ENCODE results near the gene IDI1.

The IDI1 gene

DNA sequence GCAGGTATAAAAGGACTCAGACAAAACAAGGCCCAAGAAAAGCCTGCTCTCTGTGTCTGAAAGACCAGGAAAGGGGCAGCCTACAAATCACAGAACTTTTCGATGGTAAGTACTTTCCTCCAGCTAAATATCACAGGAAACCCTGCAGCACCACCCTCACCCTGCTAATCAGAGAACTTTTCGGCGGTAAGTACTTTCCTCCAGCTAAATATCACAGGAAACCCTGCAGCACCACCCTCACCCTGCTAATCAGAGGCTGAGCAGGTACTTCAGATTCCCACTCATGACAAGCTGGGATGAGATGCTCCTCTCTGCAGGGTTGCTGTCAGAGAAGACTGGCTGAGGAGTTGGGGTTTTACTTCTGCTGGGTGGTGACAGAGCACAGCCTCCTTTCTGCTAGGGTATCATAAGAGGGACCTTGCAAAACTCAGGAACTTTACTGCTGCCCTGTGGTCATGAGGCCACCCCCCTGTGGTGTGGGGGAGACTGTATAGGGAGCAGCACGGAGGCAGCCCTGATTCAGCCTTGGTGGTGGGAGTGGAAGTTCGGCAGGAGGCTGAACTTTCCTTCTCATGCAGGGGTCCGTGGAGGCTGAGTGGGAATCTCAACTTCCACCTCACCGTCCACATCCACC is 14.4 kb upstream of the IDI1 start:
- TF ChIP-seq, protein P1, sequence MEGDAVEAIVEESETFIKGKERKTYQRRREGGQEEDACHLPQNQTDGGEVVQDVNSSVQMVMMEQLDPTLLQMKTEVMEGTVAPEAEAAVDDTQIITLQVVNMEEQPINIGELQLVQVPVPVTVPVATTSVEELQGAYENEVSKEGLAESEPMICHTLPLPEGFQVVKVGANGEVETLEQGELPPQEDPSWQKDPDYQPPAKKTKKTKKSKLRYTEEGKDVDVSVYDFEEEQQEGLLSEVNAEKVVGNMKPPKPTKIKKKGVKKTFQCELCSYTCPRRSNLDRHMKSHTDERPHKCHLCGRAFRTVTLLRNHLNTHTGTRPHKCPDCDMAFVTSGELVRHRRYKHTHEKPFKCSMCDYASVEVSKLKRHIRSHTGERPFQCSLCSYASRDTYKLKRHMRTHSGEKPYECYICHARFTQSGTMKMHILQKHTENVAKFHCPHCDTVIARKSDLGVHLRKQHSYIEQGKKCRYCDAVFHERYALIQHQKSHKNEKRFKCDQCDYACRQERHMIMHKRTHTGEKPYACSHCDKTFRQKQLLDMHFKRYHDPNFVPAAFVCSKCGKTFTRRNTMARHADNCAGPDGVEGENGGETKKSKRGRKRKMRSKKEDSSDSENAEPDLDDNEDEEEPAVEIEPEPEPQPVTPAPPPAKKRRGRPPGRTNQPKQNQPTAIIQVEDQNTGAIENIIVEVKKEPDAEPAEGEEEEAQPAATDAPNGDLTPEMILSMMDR (IDR thresholded peaks at IDR 0.05; ENCODE audit: low read depth, low read length, missing control alignments), result no peak
- H3K4me3 ChIP-seq (replicated peaks; ENCODE audit: low read depth, low read length), result no peak overlapping the region
- DNase-seq (ENCODE audit: extremely low read depth, low read depth), result no peak

DNA sequence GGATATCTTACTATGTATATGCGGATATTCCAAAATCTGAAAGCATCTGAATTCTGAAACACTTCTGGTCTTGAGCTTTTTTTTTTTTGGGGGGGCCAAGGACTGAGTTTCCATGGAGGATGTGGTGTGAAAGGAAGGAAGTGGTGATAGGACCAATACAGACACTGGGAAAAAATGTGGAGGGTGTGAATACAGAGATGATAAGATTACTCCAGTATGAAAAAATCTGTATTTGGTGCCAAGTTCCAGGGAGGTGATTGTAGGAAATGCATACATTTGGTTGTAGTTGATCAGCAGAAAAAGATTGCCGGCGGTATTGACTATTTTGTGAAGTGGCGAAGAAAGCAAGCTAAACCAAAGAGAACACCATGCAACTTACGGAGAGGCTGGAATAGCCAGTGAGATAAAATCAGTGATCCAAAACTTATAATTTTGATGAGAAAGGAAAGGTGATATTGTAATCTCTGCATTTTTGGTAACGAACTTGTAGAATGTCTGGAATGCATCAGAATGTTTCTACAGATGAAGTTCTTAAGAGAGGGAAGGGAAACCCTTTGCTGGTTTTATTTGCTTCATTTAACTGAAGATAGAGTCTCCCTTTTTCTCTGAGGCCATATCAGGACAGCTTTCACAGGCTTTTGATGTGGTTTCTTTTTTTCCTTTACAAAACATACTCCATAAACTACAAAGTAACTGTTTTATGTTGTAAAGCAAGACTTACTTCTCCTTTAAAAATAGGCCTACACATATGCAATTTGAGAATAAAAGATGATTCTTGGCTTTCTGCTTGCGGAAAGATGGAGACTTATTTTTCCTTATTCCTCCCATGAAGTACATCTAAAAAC is 13.2 kb upstream of the IDI1 start:
- TF ChIP-seq, protein P1 (IDR thresholded peaks at IDR 0.05; ENCODE audit: low read depth, low read length, missing control alignments), result no peak
- DNase-seq (ENCODE audit: extremely low read depth, low read depth), result no peak
- no peak overlapping the region for H3K4me3 ChIP-seq (replicated peaks; ENCODE audit: low read depth, low read length)

DNA sequence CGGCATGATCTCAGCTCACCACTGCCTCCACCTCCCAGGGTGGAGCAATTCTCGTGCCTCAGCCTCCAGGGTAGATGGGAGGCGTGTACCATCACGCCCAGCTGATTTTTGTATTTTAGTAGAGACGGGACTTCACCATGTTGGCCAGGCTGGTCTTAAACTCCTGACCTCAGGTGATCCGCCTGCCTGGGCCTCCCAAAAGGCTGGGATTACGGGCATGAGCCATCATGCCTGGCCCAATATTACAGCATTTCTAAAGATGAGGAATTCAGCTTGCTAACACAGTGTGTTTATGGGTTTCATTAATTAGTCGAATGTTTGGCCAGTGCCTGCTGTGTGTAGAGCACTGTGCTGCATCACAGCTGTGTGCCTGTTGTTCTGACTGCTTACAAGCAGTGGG is 11.0 kb upstream of the IDI1 start:
- DNase-seq (ENCODE audit: extremely low read depth, low read depth), result no peak
- no peak overlapping the region for H3K4me3 ChIP-seq (replicated peaks; ENCODE audit: low read depth, low read length)
- TF ChIP-seq, protein P1 (IDR thresholded peaks at IDR 0.05; ENCODE audit: low read depth, low read length, missing control alignments), result no peak

DNA sequence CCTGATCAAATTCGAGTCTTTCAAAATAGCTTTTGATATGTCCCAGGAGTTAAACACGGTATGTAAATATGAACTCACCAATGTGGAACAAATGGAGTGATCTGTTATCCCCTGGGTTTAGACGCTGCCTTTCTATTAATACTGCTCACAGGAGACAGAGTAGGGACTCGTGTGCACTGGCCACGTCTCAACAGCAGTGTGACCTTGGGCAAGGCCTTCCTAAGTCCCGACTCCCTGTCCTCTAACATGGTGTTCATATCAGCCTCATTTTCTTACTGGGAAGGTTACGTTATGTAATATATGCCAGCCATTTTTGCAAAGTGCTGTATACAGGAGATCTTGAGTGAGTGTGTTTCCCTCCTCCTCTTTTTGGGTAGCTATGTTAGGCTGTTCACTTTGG is 9.1 kb upstream of the IDI1 start:
- TF ChIP-seq, protein P1 (IDR thresholded peaks at IDR 0.05; ENCODE audit: low read depth, low read length, missing control alignments), result no peak
- DNase-seq (ENCODE audit: extremely low read depth, low read depth), result no peak
- H3K4me3 ChIP-seq (replicated peaks; ENCODE audit: low read depth, low read length), result peak overlapping the region; percentile 95

DNA sequence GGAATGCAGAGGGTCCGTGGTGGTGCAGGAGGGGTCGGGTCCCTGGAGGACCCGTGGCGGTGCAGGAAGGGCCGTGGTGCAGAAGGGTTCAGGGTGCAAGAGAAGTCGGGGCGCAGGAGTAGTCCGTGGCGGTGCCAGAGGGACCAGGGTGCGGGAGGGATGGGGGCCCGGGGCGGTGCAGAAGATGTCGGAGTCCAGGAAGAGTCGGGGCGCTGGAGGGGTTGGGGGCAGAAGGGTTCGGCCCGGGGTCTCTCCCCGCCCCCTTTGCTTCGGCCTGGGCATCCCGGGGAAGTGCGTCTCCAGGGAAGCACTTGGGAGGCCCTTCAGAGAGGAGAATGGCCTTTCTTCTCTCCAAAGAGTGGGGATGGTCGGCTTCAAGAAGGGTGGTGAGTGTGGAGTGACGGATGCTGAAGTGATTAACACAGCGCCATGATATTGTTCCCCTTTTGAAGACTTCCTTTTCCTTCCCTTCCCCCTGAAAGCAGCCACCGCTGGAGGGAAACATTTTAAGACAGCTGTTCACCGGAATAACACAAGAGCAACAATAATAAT is 8.3 kb upstream of the IDI1 start:
- TF ChIP-seq, protein P1 (IDR thresholded peaks at IDR 0.05; ENCODE audit: low read depth, low read length, missing control alignments), result no peak
- H3K4me3 ChIP-seq (replicated peaks; ENCODE audit: low read depth, low read length), result peak overlapping the region; percentile 95
- no peak for DNase-seq (ENCODE audit: extremely low read depth, low read depth)

DNA sequence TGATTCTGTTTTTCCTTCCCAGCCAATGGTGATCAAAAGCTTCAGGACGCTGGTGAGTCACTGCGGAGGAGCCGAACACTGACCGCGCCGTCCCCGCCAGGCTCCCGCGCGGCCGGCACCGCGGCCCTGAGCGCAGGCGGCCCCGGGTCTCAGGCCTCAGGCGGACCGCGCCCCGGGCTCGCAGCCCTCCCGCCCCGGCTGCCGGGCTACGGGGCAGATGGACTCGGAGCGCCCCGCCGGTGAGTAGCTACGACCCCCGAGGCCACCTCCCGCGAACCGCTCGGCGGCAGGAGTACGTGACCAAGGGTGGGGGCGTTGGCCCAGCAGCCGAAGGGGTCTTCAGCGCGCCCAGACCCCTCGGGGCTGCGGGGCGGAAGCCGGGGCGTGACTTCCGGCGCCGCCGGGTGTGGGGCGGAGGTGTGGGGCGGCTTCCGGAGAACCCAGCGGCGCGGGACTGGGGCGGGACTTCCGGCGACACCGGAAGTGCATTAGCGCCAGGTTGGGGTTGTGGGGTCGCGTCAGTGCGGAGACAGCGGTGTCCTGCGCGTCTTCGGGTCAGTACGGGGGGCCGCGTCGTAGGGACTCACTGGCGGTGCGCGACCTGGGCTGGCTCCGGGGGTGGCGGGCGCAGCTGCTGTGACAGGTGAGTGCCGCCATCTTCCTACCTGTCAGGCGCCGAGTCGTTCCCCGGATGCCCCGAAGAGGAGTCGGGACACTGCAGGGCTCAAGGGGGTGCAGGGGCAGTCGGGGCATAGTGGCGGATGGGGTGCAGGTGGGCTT is 7.6 kb upstream of the IDI1 start, which contains the start of gene WDR37:
WDR37 (plus strand) TSS at position 60 of the 780 bp plus-strand sequence. CDS start 15,771 bp downstream, outside the sequence.
- H3K4me3 ChIP-seq (replicated peaks; ENCODE audit: low read depth, low read length), result peak within 1 kb of the TSS; percentile 95
- peak; percentile 56 for DNase-seq (ENCODE audit: extremely low read depth, low read depth)
- TF ChIP-seq, protein P1 (IDR thresholded peaks at IDR 0.05; ENCODE audit: low read depth, low read length, missing control alignments), result no peak

All from HFF-Myc (cell line).